ENCODE data around the gene CCNF. TPM values are rescaled to one million over a fixed set of nuclear protein-coding genes. Genes with fewer than 3 reads are reported as not detected.
A peak's percentile ranks its signal among the peaks of the same experiment; 100 is the strongest.

Gene CCNF
- total and polyA plus RNA-seq, 9 of the 15 experiments (the other 6 are each of a cell fraction or from before 2014, with no cell fraction given): 4.1 to 70.1 (median 29.5) TPM

- peak; percentile 75 for TF ChIP-seq ZNF592 (IDR thresholded peaks at IDR 0.05)
- TF ChIP-seq, protein P1, sequence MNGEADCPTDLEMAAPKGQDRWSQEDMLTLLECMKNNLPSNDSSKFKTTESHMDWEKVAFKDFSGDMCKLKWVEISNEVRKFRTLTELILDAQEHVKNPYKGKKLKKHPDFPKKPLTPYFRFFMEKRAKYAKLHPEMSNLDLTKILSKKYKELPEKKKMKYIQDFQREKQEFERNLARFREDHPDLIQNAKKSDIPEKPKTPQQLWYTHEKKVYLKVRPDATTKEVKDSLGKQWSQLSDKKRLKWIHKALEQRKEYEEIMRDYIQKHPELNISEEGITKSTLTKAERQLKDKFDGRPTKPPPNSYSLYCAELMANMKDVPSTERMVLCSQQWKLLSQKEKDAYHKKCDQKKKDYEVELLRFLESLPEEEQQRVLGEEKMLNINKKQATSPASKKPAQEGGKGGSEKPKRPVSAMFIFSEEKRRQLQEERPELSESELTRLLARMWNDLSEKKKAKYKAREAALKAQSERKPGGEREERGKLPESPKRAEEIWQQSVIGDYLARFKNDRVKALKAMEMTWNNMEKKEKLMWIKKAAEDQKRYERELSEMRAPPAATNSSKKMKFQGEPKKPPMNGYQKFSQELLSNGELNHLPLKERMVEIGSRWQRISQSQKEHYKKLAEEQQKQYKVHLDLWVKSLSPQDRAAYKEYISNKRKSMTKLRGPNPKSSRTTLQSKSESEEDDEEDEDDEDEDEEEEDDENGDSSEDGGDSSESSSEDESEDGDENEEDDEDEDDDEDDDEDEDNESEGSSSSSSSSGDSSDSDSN (IDR thresholded peaks at IDR 0.05; ENCODE audit: borderline replicate concordance in 1 of 2, low read depth in 2 of 2, low read length in 2 of 2): peak in 1 of 2 experiments; percentile 44; a peak in 1 of 4 replicates
- TF ChIP-seq SUPT5H (IDR thresholded peaks at IDR 0.05): peak; percentile 79
- TF ChIP-seq, protein P2, sequence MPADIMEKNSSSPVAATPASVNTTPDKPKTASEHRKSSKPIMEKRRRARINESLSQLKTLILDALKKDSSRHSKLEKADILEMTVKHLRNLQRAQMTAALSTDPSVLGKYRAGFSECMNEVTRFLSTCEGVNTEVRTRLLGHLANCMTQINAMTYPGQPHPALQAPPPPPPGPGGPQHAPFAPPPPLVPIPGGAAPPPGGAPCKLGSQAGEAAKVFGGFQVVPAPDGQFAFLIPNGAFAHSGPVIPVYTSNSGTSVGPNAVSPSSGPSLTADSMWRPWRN (IDR thresholded peaks at IDR 0.05; ENCODE audit: low read depth): no peak
- TF ChIP-seq, protein P3, sequence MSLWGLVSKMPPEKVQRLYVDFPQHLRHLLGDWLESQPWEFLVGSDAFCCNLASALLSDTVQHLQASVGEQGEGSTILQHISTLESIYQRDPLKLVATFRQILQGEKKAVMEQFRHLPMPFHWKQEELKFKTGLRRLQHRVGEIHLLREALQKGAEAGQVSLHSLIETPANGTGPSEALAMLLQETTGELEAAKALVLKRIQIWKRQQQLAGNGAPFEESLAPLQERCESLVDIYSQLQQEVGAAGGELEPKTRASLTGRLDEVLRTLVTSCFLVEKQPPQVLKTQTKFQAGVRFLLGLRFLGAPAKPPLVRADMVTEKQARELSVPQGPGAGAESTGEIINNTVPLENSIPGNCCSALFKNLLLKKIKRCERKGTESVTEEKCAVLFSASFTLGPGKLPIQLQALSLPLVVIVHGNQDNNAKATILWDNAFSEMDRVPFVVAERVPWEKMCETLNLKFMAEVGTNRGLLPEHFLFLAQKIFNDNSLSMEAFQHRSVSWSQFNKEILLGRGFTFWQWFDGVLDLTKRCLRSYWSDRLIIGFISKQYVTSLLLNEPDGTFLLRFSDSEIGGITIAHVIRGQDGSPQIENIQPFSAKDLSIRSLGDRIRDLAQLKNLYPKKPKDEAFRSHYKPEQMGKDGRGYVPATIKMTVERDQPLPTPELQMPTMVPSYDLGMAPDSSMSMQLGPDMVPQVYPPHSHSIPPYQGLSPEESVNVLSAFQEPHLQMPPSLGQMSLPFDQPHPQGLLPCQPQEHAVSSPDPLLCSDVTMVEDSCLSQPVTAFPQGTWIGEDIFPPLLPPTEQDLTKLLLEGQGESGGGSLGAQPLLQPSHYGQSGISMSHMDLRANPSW (CRISPR knock-in tag; IDR thresholded peaks at IDR 0.05): 0 out of 2 replicates have a peak, but pooled peaks have one; percentile 58
- TF ChIP-seq ZFX (CRISPR knock-in tag; IDR thresholded peaks at IDR 0.05): peak; percentile 55
- TF ChIP-seq U2AF1 (optimal IDR thresholded peaks at IDR 0.05; ENCODE audit: low read depth, low read length): no peak
- TF ChIP-seq TBP (optimal IDR thresholded peaks at IDR 0.05; ENCODE audit: low read depth, low read length): peak; percentile 42
- TF ChIP-seq DPF2 (IDR thresholded peaks at IDR 0.05): 0 out of 2 replicates have a peak, but pooled peaks have one; percentile 33
- no peak for TF ChIP-seq TBL1XR1 (IDR thresholded peaks at IDR 0.05; ENCODE audit: low read length in 2 of 2)
- TF ChIP-seq, protein P4, sequence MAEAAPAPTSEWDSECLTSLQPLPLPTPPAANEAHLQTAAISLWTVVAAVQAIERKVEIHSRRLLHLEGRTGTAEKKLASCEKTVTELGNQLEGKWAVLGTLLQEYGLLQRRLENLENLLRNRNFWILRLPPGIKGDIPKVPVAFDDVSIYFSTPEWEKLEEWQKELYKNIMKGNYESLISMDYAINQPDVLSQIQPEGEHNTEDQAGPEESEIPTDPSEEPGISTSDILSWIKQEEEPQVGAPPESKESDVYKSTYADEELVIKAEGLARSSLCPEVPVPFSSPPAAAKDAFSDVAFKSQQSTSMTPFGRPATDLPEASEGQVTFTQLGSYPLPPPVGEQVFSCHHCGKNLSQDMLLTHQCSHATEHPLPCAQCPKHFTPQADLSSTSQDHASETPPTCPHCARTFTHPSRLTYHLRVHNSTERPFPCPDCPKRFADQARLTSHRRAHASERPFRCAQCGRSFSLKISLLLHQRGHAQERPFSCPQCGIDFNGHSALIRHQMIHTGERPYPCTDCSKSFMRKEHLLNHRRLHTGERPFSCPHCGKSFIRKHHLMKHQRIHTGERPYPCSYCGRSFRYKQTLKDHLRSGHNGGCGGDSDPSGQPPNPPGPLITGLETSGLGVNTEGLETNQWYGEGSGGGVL (CRISPR knock-in tag; IDR thresholded peaks at IDR 0.05): no peak
- TF ChIP-seq MAZ (CRISPR knock-in tag; conservative IDR thresholded peaks at IDR 0.05 in 1 of 2, IDR thresholded peaks at IDR 0.05 in 1 of 2): peak; percentile 50 to 72; a peak in 1 of 4 replicates
- TF ChIP-seq HMGN3 (IDR thresholded peaks at IDR 0.05; ENCODE audit: borderline replicate concordance, extremely low read depth, insufficient read length, low read depth, low read length): peak; percentile 35
- TF ChIP-seq FUS (optimal IDR thresholded peaks at IDR 0.05; ENCODE audit: low read depth, low read length): no peak
These were observed 30.6 kb downstream of the CCNF start, which contains the start of gene TEDC2 (continued) for GRCh38 chr16:2459647-2460390.

Data from K562 (cell line).